ENCODE results near the gene OGFR. TPM values are rescaled to one million over a fixed set of nuclear protein-coding genes. Genes with fewer than 3 reads are reported as not detected.

Gene OGFR
- total RNA-seq, 1 experiment from 2014 or later, result 73.6 TPM

GRCh38 chr20:62811320-62811719 lies 6.7 kb downstream of the OGFR start:
- ATAC-seq, result no peak
- peaks cover 24 to 39% of the 10 kb centered on the region in 2 experiments for H3K36me3 ChIP-seq (ENCODE audit: control insufficient read depth in 1 of 2, insufficient read depth in 2 of 2, low read length in 2 of 2)
- BruUV-seq (replicated peaks), result no TSS peak
- H3K9me3 ChIP-seq (ENCODE audit: control insufficient read depth in 1 of 2, insufficient read depth in 1 of 2, low read depth in 1 of 2, low read length in 2 of 2), result no peaks in the 10 kb centered on the region
- intact Hi-C loops (cut with micrococcal nuclease), result no loop called here
- CTCF ChIA-PET, result no interaction called here
- no peaks in the 10 kb centered on the region for H3K9me2 ChIP-seq (ENCODE audit: insufficient read depth)
- peaks cover 42% of the 10 kb centered on the region for H3K79me2 ChIP-seq (ENCODE audit: insufficient read depth, low read length)
- H3K4me2 ChIP-seq (ENCODE audit: low read length), result no peak overlapping the region
- H3K9ac ChIP-seq (ENCODE audit: low read length), result no peak overlapping the region
- no peak for TF ChIP-seq EZH2phosphoT487 (IDR thresholded peaks at IDR 0.05; ENCODE audit: borderline replicate concordance)
- no peak for TF ChIP-seq YY1 (IDR thresholded peaks at IDR 0.05; ENCODE audit: extremely low read depth, insufficient replicate concordance, low read depth, low read length)
- TF ChIP-seq, protein P1, sequence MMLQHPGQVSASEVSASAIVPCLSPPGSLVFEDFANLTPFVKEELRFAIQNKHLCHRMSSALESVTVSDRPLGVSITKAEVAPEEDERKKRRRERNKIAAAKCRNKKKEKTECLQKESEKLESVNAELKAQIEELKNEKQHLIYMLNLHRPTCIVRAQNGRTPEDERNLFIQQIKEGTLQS (IDR thresholded peaks at IDR 0.05), result no peak
- no peak for TF ChIP-seq REST (IDR thresholded peaks at IDR 0.05; ENCODE audit: low read depth)
- no peak for TF ChIP-seq EGR1 (IDR thresholded peaks at IDR 0.05; ENCODE audit: low read depth)
- no peak for TF ChIP-seq TCF7L2 (IDR thresholded peaks at IDR 0.05; ENCODE audit: borderline replicate concordance, extremely low read depth, insufficient read depth, insufficient read length)
- no peak overlapping the region for H2AFZ ChIP-seq (ENCODE audit: low read depth, low read length, poor library complexity, severe bottlenecking)
- RAD21 ChIA-PET (ENCODE audit: low non-redundant PET in 1 of 2, low total read pairs in 2 of 2, uncharacterized antibody in 2 of 2, unreplicated experiment in 2 of 2), result no interaction called here
- H3K4me3 ChIP-seq (replicated peaks in 1 of 2; ENCODE audit: low read depth in 1 of 2, low read length in 2 of 2), result no peak overlapping the region
- H3K27me3 ChIP-seq (ENCODE audit: insufficient read depth, low read length), result no peaks in the 10 kb centered on the region
- POLR2A ChIA-PET, result no interaction called here
- DNase-seq (ENCODE audit: low read depth, low spot score), result no peak
- H4K20me1 ChIP-seq (ENCODE audit: insufficient read depth), result no peaks in the 10 kb centered on the region; the same call in 1 of the 2 replicates
- peaks cover 24 to 37% of the 10 kb centered on the region in 2 experiments for H3K4me1 ChIP-seq (ENCODE audit: control insufficient read depth in 1 of 2, insufficient read depth in 2 of 2, low read length in 2 of 2)
- H3K27ac ChIP-seq (ENCODE audit: low read depth, low read length), result no peak overlapping the region

All from HCT116 (cell line).